ENCODE measurements around the gene PLTP.
"Not testable (repeated sequence)": the region's sequence is repeated elsewhere in the genome, so short reads cannot be mapped to it uniquely, and the experiment has no call there.

Gene PLTP, protein sequence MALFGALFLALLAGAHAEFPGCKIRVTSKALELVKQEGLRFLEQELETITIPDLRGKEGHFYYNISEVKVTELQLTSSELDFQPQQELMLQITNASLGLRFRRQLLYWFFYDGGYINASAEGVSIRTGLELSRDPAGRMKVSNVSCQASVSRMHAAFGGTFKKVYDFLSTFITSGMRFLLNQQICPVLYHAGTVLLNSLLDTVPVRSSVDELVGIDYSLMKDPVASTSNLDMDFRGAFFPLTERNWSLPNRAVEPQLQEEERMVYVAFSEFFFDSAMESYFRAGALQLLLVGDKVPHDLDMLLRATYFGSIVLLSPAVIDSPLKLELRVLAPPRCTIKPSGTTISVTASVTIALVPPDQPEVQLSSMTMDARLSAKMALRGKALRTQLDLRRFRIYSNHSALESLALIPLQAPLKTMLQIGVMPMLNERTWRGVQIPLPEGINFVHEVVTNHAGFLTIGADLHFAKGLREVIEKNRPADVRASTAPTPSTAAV

GRCh38 chr20:45911486-45912343, at the start of gene PLTP:
TSS of gene PLTP (minus strand) at chr20:45912155. CDS start at chr20:45911452, 703 bp downstream.
- DNase-seq: no peak

DNA sequence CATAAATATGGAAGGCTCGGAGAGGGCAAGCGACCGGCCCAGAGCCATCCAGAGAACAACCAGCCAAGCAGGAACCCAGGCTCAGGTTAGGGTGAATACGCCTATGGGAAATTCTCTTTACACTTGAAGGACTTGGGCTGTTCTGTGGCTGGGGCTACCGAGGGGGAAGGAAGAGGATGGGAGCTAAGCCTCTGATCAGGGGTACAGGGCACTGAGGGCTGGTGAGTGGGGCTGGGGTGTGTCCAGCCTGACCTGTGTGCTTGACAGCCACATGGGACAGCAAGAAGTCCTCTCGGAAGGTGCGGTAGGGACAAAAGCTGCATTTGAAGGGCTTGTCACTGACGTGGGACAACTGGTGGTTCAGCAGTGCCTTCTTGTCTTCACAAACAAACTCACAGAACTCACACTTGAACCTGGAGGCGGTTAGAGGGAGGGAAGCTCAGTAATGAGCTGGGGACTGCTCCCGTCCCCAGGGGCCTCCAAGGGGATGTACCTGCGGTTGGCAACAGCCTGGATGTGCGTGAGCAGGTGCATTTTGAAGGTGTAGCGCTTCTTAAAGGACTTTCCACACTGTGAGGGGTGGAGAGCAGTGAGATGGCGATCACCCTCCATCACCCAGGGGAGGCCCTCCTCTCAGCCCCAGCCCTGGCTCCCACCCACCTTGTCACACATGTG, 48.1 kb upstream of the PLTP start:
- DNase-seq: no peak

DNA sequence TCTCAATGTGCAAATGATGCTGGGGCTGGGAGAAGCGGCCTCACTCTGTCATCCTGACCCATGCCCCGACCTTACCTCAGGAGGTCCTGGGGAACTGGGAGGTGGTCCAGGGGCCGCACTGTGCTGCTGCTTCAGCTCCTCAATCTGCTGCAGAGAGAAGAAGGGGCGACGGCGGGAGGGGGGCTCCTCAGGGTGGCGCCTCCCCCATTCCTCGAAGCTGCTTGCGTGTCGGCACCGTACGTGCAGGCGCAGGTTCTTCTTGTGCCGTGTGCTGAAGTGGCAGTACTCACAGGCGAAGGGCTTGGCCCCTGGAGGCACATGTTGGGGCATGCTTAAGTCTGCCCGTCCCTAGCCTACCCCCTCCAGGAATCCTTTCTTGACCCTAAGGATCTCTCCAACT, 47.2 kb upstream of the PLTP start:
- no peak for DNase-seq

- no peak for DNase-seq
Measured at GRCh38 chr20:45958593-45958992, 46.6 kb upstream of the PLTP start.

- no peak for DNase-seq
Measured at GRCh38 chr20:45957021-45957941, 45.3 kb upstream of the PLTP start.

- not testable (repeated sequence) for DNase-seq
Measured at GRCh38 chr20:45956326-45956725, 44.4 kb upstream of the PLTP start.

DNA sequence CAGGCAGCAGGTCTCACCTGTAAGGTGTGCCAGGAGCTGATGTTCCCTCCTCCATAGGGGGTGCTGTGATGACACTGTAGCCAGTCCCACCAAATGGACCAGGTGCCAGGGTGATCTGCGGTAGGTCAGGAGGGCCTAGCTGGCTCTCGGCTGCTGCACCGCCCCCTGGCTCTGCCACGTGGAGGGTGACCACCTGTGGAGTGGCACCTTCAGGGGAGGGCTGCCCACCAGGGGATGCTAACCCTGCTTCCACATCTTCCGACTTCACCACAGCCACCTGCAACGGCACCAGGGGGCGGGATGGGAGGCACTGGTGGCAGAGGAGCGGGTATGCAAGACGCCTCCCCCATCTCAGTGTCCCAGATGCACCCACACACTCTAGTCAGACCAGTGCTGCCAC, 41.7 kb upstream of the PLTP start:
- DNase-seq: no peak

DNA sequence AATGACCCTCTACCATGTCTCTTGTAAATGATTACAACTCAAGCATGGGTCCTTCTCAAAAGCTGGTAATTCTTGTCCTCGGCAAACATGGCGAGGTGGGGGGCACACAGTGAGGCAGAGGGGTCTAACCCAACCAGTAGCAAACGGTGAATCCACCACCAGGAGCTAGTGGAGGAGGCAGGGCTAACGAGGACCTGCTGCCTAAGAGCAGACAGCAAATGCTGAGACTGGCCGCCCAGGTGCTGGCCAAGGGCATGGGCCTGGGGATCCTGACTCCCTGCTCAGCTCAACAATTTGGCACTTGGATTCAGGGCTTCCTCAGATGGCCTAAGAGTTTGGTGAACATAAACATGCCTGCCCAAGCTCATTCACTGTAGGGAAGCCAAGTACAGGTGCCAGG, 40.9 kb upstream of the PLTP start:
- DNase-seq: no peak

DNA sequence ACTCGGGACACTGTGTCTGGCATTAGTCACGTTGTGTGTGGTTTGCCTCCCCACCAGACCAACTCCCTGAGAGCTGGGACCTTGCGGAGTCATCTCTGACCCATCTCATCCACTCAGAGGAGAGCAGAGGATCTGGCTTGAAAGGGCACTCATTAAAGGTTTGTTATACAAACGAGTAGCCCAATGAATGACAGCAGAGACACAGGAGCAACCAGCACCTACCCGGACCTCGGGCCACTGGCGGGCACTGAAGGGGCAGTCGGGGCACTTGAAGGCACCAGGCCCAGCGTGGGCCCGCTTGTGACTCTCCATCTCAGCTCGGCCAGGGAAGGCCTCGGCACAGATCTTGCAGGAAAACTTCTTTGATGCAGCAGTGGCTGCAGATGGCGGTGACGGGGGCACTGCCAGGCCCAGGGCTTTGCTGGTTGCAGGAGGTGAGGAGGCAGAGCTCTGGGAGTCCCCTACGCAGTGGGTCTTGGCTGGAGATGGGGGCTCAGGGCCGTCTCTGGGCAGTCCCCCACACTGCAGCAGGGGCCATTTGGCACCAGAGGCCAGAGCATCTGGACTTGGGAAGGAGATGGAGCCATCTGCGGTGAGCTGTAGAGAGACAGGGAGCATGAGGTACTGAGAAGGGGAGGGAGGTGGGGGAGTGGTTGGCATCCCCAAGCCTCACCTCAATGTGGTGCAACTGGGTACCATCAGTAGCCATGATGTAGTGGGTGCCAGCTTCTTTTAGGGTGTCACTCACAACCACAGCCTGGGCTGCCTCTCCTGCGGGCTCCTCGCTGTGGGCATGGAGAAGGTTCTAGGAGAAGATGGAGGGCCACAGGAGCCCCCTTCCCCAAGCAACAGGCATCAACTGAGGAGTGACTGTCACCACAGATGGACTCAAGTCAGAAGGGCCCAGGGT, 40.2 kb upstream of the PLTP start:
- DNase-seq: no peak

DNA sequence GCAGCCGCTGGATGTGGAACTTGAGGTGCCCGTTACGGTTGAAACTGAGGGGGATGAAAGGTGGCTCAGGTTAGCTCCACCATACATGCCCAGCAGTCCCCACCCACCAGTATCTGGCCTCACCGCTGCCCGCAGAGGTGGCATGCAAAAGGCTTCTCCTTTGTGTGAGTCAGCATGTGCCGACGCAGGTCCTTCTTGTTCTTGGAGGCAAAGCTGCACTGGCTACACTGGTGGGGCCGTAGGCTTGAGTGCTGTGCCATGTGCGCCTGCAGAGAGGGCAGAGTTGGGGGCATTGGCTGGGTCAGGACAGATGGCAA, 38.3 kb upstream of the PLTP start:
- no peak for DNase-seq

GRCh38 chr20:45949542-45950329, 37.8 kb upstream of the PLTP start:
- no peak for DNase-seq

- DNase-seq: no peak
Measured at GRCh38 chr20:45948742-45949541, 37.0 kb upstream of the PLTP start.

DNA sequence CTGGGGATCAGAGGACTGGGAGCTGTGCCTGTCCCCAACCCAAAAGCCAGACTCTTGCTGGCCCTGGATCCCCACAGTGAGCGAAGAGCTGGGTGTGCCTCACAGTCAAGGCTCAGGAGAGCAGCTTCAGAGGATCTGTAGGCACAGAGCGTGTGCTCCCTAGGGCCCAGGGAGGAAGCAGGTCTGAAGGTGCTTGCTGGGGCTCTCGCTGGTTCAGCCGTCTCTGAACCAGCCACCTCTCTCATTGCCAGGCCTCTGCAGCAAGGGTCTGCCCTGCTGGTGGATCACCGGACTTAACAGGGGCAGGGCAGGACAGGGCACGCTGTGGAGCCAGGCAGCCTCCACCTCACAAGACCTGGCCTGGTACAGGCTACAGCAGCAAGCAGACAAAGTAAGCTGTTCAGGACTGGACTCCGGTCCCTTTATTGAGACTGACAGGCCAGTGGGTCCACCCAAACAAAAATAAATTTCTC, 36.3 kb upstream of the PLTP start:
- no peak for DNase-seq

- DNase-seq: no peak
Measured at GRCh38 chr20:45947110-45947866, 35.3 kb upstream of the PLTP start.

DNA sequence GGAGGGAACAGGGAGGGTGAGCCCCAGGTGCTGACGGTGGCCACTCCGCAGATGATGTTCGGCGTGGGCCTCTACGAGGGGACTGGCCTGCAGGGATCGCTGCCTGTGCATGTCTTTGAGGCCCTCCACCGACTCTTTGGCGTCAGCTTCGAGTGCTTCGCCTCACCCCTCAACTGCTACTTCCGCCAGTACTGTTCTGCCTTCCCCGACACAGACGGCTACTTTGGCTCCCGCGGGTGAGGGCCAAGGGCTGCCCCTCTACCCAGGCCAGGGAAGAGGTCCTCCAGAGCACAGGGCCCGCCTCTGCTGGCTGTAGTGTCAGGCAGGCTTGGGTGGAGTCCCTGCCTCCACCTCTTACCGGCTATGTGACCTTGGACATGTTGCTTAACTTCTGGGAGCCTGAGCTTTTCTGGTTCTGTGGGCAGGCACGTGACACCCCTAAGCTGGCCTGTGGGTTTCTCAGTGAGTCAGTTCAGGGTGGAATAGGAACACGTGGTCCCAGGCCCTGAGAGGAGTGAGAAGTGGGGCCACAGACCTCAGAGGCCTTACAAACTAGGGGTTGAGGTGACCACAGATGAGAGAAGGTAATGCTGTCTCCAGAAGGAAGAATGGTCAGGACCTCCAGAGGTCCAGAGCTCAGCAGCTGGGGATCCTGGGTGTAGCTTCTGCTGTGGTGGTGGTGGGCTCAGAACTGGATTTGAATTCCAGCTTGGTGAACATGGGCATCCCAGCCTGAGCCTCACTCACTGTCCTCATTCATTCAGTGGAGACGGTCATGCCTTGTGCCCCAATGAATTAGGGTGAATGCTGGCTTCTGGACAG, 34.4 kb upstream of the PLTP start:
- no peak for DNase-seq

- no peak for DNase-seq
Measured at GRCh38 chr20:45945678-45946148, 33.8 kb upstream of the PLTP start.

DNA sequence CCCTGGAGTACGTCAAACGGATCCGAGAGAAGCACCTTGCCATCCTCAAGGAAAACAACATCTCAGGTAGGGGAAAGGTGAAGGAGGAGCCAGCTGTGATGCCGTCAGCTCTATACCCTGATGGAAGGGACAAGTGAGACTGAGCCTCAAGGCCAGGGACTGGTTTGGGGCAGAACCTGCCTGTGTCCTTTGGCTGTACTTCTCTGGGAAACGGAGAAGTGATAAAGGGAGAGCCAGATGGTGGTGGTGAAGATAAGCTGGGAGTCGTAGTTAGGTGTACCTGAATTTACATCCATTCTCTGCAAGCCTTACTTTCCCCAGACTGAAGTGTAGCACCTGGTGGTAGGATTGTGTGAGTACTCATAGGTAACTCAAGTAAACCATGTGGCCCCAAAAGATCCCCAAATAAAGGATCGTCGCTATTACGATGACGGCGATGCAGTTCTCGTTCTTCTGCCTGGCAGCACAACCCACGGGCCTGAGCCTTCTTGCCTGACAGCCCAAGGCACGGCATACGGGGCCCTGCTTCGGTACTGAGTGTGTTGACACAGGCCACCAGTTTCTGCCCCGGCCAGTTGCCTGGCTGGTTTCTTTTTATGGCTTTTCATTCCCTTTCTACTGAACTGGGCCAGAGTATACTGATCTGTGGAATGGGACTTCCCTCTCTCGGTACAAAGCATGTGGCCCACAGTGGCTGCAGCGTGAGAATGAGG, 33.2 kb upstream of the PLTP start:
- no peak for DNase-seq
